ENCODE results near the gene TMCC1.
"Not testable (repeated sequence)": the region's sequence is repeated elsewhere in the genome, so short reads cannot be mapped to it uniquely, and the experiment has no call there.

Gene TMCC1

DNA sequence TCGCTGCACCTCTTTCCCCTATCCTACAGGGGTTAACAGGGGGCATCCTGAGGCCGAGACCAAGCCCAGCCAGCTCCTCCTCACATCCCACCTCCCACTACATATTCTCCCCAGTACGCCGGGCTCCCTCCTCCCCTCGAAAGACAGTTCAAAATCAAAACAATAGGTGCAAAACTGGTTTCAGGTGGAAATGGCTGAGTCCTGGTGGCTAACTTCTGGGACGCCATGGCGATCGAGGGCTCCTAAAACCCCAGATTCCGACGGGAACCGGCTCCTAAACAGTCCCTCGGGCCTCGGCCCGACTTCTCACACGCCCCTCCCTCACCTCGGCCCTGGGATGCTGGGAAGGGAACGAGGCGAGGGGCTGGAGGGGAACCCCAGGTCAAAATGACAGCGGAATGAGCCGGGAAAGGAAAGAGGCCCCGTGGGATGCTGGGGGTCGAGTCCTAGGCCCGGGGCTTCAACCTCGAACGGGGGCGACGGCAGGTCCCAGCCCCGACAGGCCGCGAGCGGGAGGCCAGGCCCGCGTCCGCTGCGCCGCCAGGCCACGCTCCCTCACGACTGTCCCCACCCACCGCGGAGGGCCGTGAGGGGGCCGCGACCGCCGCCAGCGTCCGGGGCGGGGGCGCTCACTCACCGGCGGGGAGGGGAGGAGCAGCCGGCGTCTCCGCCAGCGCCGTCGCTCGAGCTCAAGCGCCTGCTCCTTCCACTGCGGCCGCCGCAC is 492 bp downstream of the TMCC1 start:
- DNase-seq (ENCODE audit: low read depth in 3 of 3, low spot score in 1 of 3), result peak in 2 of 3 donors; percentile 31 to 43

DNA sequence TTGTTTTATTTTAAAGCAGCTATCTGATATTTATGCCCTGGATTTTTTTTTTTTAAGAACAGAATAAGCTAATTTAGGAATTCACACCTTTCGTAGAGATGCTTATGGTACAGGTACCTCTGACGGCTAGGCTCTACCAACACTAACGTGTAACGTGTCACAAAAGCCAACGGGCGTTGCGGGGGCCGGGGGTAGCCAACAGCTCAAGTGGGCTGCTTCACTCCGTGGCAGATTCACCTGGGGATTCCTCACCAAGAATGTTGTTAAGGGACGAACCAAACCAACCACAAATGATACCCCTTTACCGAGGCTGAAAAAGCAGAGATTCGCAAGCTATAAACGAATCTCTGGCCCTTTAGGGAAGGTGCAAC is 1.0 kb downstream of the TMCC1 start:
- no peak for DNase-seq (ENCODE audit: low read depth in 3 of 3, low spot score in 1 of 3)

DNA sequence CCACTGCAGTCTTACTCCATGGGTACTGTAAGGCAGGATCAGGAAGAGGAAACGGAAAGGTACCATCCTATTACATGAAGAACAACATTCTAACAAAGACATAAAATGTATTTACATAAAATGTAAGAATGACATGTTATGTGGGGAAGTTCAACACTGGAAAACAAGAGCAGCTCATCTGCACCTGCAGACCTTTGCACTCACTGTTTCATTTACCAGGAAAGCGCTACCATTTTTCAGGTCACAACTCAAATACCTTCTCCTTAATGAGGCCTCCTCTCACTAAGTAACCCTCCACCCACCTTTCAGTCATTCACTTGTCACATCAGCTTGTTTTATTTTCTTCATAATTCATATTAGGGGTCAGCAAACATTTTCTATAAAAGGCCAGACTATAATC is 2.6 kb downstream of the TMCC1 start:
- DNase-seq (ENCODE audit: low read depth in 3 of 3, low spot score in 1 of 3), result no peak

DNA sequence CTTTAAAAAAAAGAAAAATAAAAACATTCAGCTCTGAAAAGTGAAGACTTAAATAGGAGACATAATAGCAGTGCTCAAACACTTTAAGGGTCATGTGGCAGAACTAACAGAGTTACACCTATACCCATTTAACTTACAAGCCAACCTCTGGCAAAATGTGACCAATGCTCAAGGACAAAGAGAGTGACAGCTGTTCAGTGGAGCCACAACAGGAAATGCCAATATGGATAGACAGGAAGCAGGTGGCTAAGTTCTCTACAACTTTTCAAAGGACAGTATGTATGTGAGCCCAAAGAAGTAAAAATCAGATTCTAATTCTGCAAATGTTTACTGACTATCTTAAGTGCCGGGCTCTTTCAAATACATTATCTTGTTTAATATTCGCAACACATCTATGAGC is 3.4 kb downstream of the TMCC1 start:
- DNase-seq (ENCODE audit: low read depth in 3 of 3, low spot score in 1 of 3), result no peak

DNA sequence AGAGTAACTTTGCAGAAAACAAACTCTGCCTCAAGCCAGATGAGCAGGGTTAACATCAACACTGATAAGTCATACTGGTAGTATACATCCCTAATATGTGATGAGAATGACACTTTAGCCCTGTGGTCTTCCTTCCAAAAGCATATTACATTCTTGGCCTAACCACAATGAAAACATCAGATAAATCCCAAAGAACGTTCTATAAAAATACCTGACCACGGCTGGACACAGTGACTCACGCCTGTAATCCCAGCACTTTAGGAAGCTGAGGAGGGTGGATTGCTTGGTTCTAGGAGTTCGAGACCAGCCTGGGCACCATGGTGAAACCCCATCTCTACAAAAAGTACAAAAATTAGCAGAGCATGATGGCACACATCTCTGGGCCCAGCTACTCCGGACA is 4.7 kb downstream of the TMCC1 start:
- DNase-seq (ENCODE audit: low read depth in 3 of 3, low spot score in 1 of 3), result no peak

DNA sequence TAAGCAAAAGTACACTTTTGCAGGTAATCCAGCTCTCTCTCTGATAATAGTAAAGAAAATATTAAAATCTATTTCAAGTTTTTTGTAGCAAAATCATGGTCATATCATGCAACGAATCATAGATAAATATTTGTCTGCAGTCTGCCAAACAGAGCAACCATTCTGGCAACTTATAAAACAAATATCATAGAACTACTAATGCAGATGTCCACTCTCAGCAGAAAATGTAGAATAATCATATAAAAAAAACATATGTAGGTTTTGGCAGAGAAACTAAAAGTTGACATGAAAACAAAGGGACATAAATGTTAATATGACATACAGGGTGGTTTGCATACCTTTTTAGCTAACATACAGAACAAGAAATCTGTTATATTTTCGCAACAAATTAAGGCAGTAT is 12.2 kb downstream of the TMCC1 start:
- no peak for DNase-seq (ENCODE audit: low read depth in 3 of 3, low spot score in 1 of 3)

DNA sequence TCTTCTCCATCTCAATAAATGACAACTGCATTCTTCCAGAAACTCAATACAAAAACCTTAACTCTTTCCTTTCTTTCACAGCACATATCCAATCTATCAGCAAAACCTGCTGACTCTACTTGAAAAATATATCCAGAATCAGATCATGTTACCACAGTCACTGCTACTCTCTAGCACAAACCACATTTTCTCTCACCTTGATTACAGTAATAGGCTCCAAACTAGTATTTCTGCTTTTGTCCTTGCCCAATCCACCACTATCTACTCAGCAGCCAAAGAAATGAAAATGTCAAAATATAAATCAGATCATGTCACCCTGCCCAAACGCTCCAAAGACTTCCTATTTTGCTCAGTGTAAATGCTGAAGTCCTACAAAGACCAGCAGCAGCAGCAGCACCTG is 15.2 kb downstream of the TMCC1 start:
- no peak for DNase-seq (ENCODE audit: low read depth in 3 of 3, low spot score in 1 of 3)

DNA sequence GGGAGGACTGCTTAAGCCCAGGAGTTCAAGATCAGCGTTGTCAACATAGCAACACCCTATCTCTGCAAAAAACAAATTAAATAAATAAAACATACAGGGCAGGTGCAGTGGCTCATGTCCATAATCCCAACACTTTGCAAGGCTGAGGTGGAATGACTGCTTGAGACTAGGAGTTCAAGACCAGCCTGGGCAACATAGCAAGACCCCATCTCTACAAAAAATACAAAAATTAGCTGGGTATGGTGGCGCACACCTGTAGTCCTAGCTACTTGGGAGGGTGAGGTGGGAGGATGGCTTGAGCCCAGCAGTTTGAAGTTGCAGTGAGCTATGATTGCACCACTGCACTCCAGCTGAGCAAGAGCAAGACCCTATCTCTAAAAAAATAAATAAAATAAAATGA is 19.0 kb downstream of the TMCC1 start:
- DNase-seq (ENCODE audit: low read depth in 3 of 3, low spot score in 1 of 3), result not testable (repeated sequence)

DNA sequence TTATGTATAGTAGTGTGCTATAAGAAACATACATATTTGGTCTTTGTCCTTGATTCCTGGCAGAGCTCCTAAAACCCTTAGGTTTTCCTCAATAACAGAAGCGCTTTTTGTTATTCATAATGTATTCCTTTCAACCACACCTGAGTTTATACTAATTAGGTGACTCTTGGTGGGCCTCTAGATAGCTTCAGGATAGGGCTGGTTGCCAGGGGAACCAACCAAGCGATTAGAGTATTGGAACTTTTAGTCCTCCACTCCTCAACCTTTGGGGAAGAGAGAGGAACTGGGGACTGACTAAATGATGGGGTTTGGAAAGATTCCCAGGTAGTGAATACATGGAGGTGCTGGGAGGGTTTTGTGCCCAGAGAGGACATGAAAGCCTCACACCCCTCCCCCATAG is 24.6 kb downstream of the TMCC1 start:
- no peak for DNase-seq (ENCODE audit: low read depth in 3 of 3, low spot score in 1 of 3)

DNA sequence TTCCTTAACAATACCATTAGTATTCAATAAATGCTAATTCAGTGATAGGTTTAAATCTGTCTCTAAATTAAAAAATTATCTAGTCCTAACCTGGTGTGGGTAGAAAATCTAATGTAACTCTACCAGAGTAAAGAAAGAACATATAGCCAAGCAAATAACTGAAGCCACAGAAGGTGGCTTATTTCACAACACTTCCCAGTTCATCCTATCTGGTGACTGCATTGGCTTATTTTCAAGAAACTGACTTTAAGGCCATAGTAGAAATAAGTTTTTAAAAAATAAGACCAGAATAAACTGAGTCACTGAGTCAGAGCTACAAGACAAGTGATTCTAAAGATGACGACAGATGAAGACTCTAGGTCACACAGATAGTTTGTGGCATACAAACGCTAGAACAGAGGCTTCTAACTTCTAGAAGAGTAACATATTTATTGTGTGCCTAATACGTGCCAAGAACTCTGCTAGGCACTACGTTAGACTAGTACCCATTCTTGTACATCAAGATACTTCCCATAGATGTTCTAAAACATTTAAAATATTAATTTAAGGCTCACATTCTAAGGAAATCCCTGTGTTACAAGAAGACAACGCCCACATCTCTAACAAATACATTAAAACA is 25.9 kb downstream of the TMCC1 start:
- DNase-seq (ENCODE audit: low read depth in 3 of 3, low spot score in 1 of 3), result no peak

DNA sequence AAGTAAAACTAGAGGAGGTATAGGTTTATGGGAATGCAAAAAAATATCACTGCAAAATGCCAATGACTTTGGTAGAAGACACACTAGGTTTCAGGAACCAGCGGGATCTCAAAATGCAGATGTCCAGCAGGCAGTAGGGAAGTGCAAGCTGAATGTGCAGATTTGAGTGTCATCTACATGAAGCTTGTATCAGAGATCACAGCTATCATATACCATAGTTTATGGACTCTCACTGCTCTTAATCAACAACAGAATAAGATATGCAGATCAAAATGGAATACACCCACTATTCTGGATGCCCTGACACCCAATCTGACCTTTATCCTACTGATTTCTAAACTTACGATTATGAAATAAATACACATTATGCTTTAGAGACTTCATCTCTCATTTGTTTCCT is 27.7 kb downstream of the TMCC1 start:
- DNase-seq (ENCODE audit: low read depth in 3 of 3, low spot score in 1 of 3), result no peak

DNA sequence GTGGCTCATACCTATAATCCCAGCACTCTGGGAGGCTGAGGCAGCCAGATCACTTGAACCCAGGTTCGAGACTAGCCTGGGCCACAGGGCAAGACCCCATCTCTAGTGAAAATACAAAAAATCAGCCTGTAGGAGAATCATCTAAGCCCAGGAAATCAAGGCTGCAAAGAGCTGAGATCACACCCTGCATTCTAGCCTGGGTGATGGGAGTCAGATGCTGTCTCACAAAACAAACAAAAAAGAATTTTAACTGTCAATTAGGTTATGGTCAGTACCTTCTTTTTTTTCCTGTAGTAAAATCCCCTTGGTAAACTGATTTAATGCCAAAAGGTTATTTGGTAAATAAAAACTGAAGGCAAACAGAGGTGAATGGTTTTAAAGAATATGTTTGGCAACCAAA is 29.0 kb downstream of the TMCC1 start:
- no peak for DNase-seq (ENCODE audit: low read depth in 3 of 3, low spot score in 1 of 3)

DNA sequence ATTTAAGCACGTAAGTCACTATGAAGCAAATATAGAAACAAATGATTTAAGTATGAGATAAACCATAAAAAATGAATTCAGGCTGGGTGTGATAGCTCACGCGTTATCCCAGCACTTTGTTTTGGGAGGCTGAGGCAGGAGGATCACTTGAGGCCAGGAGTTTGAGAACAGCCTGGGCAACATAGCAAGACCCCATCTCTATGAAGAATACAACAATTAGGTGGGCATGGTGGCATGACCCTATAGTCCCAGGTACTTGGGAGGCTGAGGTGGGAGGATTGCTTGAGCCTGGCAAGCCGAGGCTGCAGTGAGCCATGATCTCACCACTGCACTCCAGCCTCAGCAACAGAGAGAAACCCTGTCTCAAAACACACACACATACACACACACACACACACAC is 34.2 kb downstream of the TMCC1 start:
- no peak for DNase-seq (ENCODE audit: low read depth in 3 of 3, low spot score in 1 of 3)

DNA sequence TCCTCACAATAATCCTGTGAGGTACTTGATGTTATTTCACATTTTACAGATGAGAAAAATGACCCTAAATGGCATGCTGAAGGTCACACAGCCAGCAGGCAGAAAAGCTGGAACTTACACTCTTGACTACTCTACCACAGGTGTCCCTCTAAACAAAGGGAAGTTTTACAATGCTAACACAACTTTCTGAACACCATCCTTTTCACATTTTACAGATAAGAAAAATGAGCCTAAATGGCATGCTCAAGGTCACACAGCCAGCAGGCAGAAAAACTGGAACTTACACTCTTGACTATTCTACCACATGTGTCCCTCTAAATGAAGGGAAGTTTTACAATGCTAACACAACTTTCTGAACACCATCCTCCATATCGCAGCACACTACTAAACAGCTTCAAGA is 35.6 kb downstream of the TMCC1 start:
- DNase-seq (ENCODE audit: low read depth in 3 of 3, low spot score in 1 of 3), result no peak

DNA sequence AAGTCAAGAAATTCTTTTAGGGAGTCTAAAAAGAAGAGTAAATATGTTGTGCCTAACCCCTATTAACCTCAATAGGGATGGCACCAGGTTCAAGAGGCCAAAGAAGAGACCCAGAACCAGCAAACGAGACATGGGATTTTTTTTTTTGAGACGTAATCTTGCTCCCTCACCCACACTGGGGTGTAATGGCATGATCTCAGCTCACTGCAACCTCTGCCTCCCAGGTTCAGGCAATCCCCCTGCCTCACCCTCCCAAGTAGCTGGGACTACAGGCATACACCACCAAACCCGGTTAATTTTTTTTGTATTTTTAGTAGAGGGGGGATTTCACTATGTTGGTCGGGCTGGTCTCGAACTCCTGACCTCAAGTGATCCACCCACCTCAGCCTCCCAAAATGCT is 36.7 kb downstream of the TMCC1 start:
- DNase-seq (ENCODE audit: low read depth in 3 of 3, low spot score in 1 of 3), result not testable (repeated sequence)

DNA sequence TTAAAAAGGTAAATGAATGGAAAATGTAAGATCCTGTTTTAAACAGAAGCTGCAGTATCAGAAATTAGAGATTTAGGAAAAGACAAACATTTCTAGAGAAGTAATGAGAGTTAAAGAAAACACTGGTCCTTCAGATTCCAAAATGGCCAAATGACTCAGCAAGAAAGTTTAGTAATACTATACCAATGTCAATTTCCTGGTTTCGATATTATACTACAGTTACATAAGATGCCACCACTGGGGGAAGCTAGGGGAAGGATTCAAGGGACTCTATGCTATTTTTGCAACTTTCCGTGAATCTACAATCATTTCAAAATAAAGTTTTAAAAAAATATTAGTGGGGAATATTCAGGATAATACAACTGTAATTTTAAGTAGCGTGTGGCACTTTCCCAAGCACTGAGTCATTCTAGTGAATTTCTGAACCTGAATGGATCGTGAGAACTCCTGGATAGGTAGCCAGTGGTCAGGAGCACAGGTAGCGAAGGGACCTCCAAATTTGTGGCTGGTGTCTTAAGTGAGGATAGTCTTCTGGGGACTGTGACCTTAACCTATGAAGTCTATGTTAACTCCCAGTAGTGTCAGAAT is 37.6 kb downstream of the TMCC1 start:
- DNase-seq (ENCODE audit: low read depth in 3 of 3, low spot score in 1 of 3), result no peak

DNA sequence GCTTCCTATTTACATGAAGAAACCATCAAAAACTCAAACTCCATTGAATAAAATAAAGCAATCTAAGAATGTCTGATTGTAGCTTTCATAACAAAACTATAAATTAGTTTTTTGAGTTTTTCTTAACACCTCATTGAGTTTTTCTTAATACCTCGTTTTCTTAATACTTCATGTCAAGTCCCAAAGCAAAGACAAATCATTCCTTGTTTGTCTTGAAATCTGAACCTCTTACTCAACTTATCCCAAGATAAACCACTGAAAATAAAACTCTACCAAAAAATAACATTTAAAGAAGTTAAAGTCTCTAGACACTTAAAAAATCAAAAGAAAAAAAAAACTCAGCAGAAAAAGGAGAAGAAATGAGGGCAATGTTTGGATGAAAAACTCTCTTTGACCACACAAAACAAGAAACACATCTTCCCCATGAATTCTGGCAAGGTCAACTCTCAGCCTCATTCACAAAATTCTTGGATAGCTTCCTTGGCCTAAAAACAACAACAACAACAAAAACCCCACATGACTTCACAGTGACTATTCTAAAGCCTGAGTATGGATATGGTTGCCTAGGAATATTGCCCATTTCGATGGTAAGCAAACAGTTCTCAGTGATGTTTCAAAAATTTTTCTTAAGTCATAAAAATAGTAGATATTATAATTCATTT is 38.2 kb downstream of the TMCC1 start:
- DNase-seq (ENCODE audit: low read depth in 3 of 3, low spot score in 1 of 3), result no peak

DNA sequence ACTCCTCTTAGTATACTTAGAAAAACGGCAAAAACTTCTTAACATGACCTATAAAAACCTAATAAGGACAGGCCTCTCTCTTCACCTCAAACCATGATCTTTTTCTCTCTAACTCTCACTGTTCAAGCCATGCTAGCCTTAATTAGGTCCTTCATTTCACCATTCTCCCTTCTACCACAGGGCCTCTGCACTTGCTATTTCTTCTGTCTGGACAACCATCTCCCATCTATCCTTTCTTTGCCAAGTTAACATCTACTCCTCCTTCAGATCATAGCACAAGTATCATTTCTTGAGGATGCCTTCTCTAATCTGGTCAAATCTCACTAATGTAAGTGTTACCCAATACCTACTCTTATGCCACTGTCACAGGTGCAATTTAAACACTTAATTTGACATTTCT is 39.1 kb downstream of the TMCC1 start:
- no peak for DNase-seq (ENCODE audit: low read depth in 3 of 3, low spot score in 1 of 3)

DNA sequence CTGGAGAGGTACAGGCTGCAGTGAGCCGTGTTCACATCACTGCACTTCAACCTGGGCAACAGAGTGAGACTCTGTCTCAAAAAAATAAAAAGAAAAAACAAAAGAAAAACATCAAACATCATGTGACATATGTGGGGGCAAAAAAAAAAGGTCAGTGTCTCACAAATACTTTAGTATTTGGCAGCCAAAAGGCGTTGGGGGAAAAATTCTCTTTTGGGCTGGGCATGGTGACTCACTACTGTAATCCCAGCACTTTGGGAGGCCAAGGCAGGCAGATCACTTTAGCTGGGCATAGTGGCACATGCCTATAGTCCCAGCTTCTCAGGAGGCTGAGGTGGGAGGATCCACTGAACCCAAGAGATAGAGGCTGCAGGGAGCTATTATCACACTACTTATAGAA is 47.6 kb downstream of the TMCC1 start:
- DNase-seq (ENCODE audit: low read depth in 3 of 3, low spot score in 1 of 3), result no peak

DNA sequence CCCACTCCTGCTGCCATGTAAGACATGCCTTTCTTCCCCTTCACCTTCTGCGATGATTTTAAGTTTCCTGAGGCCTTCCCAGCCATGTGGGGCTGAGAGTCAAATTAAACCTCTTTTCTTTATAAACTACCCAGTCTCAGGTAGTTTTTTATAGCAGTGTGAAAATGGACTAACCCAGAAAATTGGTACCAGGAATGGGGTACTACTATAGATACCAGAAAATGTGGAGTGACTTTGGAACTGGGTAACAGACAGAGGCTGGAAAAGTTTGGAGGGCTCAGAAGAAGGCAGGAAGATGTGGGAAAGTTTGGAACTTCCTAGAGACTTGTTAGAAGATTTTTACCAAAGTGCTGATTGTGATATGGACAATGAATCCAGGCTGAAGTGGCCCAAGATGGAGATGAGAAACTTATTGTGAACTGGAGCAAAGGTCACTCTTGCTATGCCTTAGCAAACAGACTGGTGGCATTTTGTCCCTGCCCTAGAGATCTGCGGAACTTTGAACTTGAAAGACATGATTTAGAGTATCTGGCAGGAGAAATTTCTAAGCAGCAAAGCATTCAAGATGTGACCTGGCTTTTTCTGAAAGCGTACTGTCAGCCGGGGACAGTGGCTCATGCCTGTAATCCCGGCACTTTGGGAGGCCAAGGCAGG is 52.7 kb downstream of the TMCC1 start:
- no peak for DNase-seq (ENCODE audit: low read depth in 3 of 3, low spot score in 1 of 3)

DNA sequence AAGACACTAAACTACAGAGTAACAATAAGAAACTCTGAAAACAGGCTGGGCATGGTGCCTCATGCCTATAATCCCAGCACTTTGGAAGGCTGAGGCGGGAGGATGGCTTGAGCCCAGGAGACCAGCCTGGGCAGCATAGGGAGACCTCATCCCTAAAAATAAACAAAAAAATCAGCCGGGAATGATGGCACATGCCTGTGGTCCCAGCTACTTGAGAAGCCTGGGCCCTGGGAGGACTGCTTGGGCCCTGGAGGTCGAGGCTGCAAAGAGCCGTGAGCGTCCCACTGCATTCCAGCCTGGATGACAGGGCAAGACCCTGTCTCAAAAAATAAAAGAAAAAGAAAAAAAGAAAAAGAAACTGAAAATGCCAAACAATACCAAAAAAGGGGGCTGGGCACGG is 55.4 kb downstream of the TMCC1 start:
- no peak for DNase-seq (ENCODE audit: low read depth in 3 of 3, low spot score in 1 of 3)

Measured in stimulated activated CD4-positive, alpha-beta T cell treated with anti-CD3 and anti-CD28 coated beads, TNF-alpha, amount 100 ng/mL, for 1 hour (primary cell).